Stimulated activated memory B cell treated with anti-CD40 and anti-IgM and Interleukin-4, amounts not matched to agents 10 μg/mL and 1 μg/mL and 100 μg/mL, for 72 hours (primary cell): ENCODE measurements around the gene ITIH5.
"Not testable (repeated sequence)": the region's sequence is repeated elsewhere in the genome, so short reads cannot be mapped to it uniquely, and the experiment has no call there.

Experiments used
- ATAC-seq: fragments of 150-1000 bp; cut with Tn5 transposase; 2 replicates; pipeline ENCODE4 v1.10.0; 2021
- H3K27ac Mint-ChIP-seq: one replicate; pipeline ENCODE4 v1.8.0; 2022; ENCODE audit warnings: mild to moderate bottlenecking, mixed read lengths
- H3K27me3 Mint-ChIP-seq: one replicate; pipeline ENCODE4 v1.8.0; 2022; ENCODE audit warnings: mixed read lengths
- H3K36me3 Mint-ChIP-seq: one replicate; pipeline ENCODE4 v1.8.0; 2022; ENCODE audit warnings: mixed read lengths
- H3K4me1 Mint-ChIP-seq: one replicate; pipeline ENCODE4 v1.8.0; 2022; ENCODE audit warnings: mixed read lengths
- H3K4me3 Mint-ChIP-seq: one replicate; pipeline ENCODE4 v1.8.0; 2022; ENCODE audit warnings: mild to moderate bottlenecking, moderate library complexity, mixed read lengths
- H3K9me3 Mint-ChIP-seq: one replicate; pipeline ENCODE4 v1.8.0; 2022; ENCODE audit warnings: mixed read lengths

Gene ITIH5

DNA sequence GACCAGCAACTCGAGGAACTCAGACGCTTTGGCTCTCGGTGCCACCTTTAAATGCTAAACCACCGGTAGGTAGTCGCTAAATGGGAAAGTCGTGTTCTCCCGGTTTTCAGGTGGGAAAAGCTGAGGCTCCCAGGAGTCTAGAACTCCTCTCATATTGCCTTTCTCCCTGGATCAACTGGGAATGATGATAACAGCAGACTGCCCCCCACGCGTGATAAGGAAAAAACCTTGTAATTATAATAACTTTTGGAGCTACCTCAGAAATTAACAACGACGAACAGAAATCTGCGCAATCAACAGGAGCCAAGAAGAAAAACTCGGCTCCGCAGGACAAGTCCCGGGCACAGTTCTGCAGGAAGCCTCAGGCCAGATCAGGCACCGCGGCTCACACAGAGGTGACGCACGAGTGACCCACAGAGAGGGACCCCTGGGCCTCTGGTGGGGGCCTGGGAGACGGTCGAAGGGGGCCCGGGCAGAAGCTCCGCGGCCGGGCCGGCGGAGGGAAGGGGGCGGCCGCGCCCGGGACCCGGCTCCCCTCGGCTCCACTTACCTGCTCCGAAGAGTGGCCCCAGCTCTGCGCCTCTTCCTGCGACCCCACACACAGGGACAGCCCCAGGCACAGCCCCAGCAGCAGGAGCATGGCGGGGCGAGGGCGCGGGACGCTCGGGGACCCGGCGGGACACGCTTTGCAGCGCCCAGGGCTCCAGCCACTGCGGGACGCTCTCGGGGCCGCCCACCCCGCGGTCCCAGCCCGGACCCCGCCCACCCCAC, at the start of gene ITIH5:
Gene ITIH5, minus strand, starts transcription at position 714 of the 771 bp plus-strand sequence. Its CDS starts 74 bp downstream, at position 640.
- H3K9me3 Mint-ChIP-seq: no peaks in the 10 kb centered on the region
- H3K36me3 Mint-ChIP-seq: no peaks in the 10 kb centered on the region
- peaks cover 64% of the 10 kb centered on the region for H3K27me3 Mint-ChIP-seq
- H3K4me1 Mint-ChIP-seq: peaks cover 14% of the 10 kb centered on the region
- H3K4me3 Mint-ChIP-seq: peak within 1 kb of the TSS; percentile 67
- ATAC-seq: peak; percentile 39
- H3K27ac Mint-ChIP-seq: no peak within 1 kb of the TSS

DNA sequence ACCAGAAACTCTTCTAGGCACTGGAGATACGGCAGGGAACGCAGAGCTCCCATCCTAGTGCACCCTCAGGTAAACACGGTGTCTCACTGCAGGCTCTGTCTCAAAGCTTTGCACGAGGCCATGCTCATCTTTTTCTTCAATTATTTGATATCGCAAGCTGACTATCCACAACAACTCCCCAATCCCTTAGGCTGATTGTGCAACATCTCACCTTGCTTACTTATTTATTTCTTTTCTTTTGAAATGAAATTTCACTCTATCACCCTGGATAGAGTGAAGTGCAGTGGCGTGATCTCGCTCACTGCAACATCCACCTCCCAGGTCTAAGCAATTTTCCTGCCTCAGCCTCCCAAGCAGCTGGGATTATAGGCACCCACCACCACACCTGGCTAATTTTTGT, 48.7 kb upstream of the ITIH5 start:
- no peak for ATAC-seq
- Mint-ChIP-seq H3K4me1 (no peaks in the 10 kb centered on the region), H3K4me3 (no peak overlapping the region), H3K9me3 (peaks cover 3% of the 10 kb centered on the region), H3K36me3 (no peaks in the 10 kb centered on the region), H3K27ac (no peak overlapping the region), H3K27me3 (peaks cover 26% of the 10 kb centered on the region)

DNA sequence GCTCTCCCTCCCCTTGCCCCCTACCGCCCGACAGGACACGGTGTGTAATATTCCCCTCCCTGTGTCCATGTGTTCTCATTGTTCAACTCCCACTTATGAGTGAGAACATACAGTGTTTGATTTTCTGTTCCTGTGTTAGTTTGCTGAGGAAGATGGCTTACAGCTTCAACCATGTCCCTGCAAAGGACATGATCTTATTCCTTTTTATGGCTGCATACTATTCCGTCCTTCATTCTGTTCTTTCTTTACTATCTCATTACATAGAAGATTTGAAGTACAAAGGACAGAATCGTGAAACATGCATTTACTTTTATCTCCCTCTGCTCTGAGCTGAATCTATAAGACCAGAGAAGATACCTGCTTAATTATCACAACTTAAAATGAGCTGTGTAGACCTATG, 44.3 kb upstream of the ITIH5 start:
- H3K27me3 Mint-ChIP-seq: peaks cover 22% of the 10 kb centered on the region
- H3K27ac Mint-ChIP-seq, H3K4me1 Mint-ChIP-seq, H3K4me3 Mint-ChIP-seq, H3K36me3 Mint-ChIP-seq, ATAC-seq, H3K9me3 Mint-ChIP-seq: not testable (repeated sequence)

DNA sequence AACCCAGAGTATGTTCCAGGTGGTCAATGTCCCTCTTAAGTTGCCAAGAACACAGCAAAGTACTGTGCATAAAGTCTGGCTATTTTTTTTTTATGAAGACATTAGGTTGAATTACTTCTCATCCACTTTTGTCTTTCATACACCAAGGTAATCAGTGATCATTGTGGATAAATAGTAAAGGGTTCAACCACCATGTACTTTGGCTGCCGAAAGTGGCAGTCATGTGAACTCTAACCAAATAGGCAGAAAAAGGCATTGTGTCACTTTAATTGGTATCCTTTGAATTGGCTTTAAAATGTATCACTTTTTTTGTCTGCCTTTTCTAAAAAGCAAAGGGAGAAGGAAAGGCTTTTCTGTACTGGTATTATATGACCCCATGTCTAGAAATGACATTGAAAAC, 43.7 kb upstream of the ITIH5 start:
- H3K27me3 Mint-ChIP-seq: peaks cover 25% of the 10 kb centered on the region
- H3K36me3 Mint-ChIP-seq: no peaks in the 10 kb centered on the region
- no peak overlapping the region for H3K27ac Mint-ChIP-seq
- H3K9me3 Mint-ChIP-seq: peaks cover 3% of the 10 kb centered on the region
- ATAC-seq: no peak
- no peak overlapping the region for H3K4me3 Mint-ChIP-seq
- H3K4me1 Mint-ChIP-seq: no peaks in the 10 kb centered on the region

DNA sequence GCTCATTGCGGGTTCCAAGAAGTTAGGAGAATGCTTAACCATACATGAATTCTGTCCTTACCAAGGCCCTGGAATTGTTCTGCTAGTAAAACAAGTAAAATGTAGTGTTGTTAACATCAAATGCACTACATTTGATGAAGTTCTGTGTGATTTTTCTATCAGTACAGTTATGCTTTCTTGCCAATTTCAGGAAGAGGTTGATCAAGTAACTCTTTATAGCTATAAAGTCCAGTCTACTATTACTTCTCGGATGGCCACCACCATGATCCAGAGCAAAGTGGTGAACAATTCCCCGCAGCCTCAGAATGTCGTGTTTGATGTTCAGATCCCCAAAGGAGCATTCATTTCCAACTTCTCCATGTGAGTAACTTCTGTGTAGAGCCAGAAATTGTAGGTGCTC, 42.1 kb upstream of the ITIH5 start:
- H3K4me3 Mint-ChIP-seq: no peak overlapping the region
- ATAC-seq: no peak
- H3K36me3 Mint-ChIP-seq: no peaks in the 10 kb centered on the region
- peaks cover 22% of the 10 kb centered on the region for H3K27me3 Mint-ChIP-seq
- no peak overlapping the region for H3K27ac Mint-ChIP-seq
- peaks cover 3% of the 10 kb centered on the region for H3K9me3 Mint-ChIP-seq
- H3K4me1 Mint-ChIP-seq: no peaks in the 10 kb centered on the region

DNA sequence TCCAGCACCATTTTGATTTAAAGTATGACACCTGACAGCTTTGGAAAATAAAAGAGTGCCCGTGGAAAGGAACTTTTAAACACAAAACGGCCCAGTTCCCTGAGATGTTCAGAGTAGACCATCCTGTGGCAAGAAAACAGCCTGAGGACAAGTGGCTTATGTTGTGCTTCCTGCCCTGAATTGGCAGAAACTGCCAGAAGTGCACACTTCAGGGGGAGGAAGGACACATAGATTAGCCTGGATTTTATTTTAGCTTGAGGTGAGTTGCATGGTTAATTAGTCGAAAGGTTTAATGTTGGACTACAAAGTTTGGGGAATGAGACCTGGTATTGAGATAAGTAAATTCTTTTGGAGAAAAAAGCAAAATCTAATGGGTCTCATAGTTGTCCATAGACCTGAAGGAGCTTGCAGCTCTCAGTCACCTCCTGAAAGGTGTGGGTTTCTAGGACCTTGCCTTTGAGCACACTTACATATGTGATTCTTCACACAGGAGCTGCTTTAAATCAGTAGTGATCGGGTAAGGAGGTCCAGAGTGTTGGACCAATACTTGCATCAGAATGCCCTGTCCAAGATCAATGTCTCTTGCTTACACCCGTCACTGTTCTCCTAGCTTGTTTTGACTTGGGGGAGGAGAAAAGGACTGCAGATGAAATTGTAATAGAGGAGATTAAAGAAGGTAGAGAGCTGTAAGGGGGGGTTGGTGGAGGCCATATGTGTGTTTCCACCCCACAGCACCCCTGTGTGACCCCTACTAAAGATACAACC, 41.3 kb upstream of the ITIH5 start:
- H3K9me3 Mint-ChIP-seq: peaks cover 3% of the 10 kb centered on the region
- no peak overlapping the region for H3K4me3 Mint-ChIP-seq
- H3K4me1 Mint-ChIP-seq: no peaks in the 10 kb centered on the region
- peaks cover 25% of the 10 kb centered on the region for H3K27me3 Mint-ChIP-seq
- no peak overlapping the region for H3K27ac Mint-ChIP-seq
- no peak for ATAC-seq
- no peaks in the 10 kb centered on the region for H3K36me3 Mint-ChIP-seq

DNA sequence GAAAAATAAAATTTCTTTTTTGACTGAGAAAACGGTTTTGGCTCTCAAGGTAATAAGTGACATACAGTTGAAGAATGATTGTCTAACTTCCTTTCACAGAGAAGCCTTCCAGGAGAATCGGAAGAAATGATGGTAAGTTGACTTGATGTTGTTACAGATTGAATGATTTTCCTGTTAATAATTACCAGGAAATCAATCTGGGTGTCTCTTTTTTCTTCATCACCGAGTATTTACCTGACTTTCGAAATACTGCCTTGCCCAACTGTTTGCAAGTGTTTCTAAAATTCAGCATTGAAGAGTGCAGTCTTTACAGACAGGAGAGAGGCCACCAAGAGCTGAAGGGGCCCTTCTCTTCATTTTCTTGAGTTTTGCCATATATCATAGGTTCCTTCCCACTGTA, 40.3 kb upstream of the ITIH5 start:
- Mint-ChIP-seq H3K36me3 (no peaks in the 10 kb centered on the region), H3K27ac (no peak overlapping the region), H3K27me3 (peaks cover 17% of the 10 kb centered on the region), H3K4me1 (no peaks in the 10 kb centered on the region), H3K4me3 (no peak overlapping the region), H3K9me3 (peaks cover 3% of the 10 kb centered on the region)
- no peak for ATAC-seq

DNA sequence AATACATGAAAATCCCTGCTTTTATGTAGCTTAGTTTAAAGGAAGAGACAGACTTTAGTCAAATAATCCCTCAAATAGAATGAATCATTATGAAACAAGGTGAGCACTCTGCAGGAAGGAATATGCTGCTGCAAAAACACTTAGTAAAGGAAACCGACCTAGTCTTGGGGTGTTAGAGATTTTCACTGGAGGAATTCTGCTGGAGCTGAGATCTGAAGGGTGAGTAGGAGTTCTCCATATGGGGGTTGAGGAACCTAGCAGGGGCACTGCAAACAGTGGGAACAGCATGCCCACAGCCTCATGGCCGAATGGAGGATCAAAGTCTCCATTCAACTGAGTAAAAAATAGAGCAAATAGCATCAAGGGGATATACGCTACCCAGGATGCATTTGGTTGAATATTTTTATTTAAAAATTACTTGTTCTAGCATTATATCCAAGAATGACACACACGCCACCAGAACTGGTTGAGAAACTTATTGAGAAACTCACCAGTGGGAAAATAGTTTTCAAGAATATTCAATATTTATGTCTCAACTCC, 39.8 kb upstream of the ITIH5 start:
- peaks cover 3% of the 10 kb centered on the region for H3K9me3 Mint-ChIP-seq
- H3K27ac Mint-ChIP-seq: no peak overlapping the region
- no peaks in the 10 kb centered on the region for H3K36me3 Mint-ChIP-seq
- no peak overlapping the region for H3K4me3 Mint-ChIP-seq
- H3K4me1 Mint-ChIP-seq: no peaks in the 10 kb centered on the region
- peaks cover 16% of the 10 kb centered on the region for H3K27me3 Mint-ChIP-seq
- ATAC-seq: no peak

DNA sequence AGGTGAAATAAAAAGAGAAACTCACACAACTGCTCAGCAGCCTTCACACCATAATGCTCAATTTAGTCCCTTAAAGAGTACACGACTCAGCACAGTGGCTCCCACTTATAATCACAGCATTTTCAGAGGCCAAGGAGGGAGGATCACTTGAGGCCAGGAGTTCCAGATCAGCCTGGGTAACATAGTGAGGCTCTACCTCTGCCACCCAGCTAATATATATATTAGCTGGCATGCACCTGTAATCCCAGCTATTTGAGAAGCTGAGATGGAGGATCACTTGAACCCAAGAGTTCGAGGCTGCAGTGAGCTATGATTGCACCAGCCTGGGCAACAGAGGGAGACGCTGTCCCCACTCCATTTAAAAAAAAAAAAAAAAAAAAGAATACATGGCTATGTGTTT, 38.6 kb upstream of the ITIH5 start:
- H3K36me3 Mint-ChIP-seq: no peaks in the 10 kb centered on the region
- no peak for ATAC-seq
- H3K4me1 Mint-ChIP-seq: no peaks in the 10 kb centered on the region
- H3K27ac Mint-ChIP-seq: no peak overlapping the region
- H3K27me3 Mint-ChIP-seq: peaks cover 16% of the 10 kb centered on the region
- no peaks in the 10 kb centered on the region for H3K9me3 Mint-ChIP-seq
- H3K4me3 Mint-ChIP-seq: no peak overlapping the region

DNA sequence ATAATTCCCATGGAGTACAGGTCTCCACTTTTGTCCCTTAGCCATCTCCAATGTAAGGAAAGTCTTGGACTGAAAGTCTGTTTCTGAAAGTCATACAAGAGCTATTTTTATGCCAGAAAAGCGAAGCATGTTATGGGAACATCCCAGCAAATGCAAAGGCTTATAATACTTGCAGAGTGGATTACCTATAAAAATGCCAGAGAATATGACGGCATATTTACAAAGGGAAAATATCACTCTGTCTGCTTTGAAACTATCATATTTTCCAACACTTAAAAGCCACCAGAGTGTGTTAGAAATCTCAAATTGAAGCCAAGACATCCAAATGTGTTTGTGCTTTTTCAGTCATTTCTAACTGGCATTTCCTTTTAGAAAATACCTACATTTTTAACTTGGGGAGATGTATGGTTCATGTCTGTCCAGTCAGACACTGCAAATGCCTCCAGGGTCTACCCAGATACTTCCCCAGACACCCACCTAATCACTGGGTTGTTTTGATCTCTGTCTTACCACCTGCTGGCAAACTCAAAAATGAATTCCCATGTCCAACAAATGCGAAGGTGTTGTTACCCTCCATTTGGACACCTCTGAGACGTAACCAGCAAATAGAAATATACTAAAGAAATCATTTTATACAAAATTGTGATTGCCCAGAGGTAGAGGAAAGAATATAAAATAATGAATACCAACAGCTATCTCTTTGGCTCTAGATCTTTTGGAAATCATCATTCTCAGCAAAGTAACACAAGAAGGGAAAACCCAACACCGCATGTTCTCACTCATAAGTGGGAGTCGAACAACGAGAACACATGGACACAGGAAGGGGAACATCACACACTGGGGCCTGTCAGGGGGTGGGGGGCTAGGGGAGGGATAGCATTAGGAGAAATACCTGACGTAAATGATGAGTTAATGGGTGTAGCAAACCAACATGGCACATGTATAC, 37.6 kb upstream of the ITIH5 start:
- no peak for ATAC-seq

DNA sequence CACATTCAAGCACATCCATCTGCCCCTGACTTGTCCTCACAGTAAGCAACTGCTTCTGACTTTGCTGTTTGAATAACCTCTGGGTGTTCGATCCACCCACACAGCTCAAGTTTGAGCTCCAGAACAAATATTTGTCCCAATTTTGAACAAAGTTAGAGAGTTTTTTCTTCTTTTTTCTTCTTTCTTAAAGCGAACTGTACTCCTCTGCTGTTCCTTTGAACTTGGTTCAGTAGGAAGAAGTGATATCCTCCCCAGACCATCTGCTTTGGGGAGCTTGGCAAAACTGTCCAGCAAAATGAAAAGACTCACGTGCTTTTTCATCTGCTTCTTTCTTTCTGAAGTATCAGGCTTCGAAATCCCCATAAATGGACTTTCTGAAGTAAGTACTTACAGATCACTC, 36.4 kb upstream of the ITIH5 start, which contains the start of gene ITIH2:
Gene ITIH2, plus strand, starts transcription at position 177 of the 400 bp plus-strand sequence. Its CDS starts 119 bp downstream, at position 296.
- Mint-ChIP-seq H3K4me1 (no peaks in the 10 kb centered on the region), H3K36me3 (no peaks in the 10 kb centered on the region), H3K9me3 (no peaks in the 10 kb centered on the region), H3K27ac (no peak within 1 kb of the TSS), H3K4me3 (no peak within 1 kb of the TSS), H3K27me3 (peaks cover 33% of the 10 kb centered on the region)
- no peak for ATAC-seq

More for the DNA sequence above, 37.6 kb upstream of the ITIH5 start:
- Mint-ChIP-seq H3K9me3 (no peaks in the 10 kb centered on the region), H3K36me3 (no peaks in the 10 kb centered on the region), H3K4me1 (no peaks in the 10 kb centered on the region), H3K4me3 (no peak overlapping the region), H3K27me3 (peaks cover 24% of the 10 kb centered on the region), H3K27ac (no peak overlapping the region)

DNA sequence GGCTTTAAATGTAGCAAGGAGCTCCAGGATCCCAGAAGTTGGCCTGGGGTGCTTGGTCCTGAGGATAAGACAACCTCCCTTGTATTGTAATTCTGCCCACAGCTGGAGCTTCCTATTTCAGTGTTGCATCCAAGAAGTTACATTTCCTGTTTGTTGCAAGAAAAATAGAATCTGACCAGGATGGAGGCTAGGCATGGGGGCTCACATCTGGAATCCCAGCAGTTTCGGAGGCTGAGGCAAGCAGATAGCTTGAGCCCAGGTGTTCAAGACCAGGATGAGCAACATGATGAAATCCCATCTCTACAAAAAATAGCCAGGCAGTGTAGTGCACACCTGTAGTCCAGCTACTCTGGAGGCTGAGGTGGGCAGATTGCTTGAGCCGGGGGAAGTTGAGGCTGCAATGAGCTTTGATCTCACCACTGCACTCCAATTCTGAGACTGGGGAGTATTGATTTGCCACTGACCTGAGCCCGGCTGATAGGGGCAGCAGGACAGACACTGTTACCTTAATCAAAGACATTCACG, 35.6 kb upstream of the ITIH5 start:
- H3K4me1 Mint-ChIP-seq: no peaks in the 10 kb centered on the region
- H3K36me3 Mint-ChIP-seq: no peaks in the 10 kb centered on the region
- H3K27me3 Mint-ChIP-seq: peaks cover 33% of the 10 kb centered on the region
- H3K9me3 Mint-ChIP-seq: no peaks in the 10 kb centered on the region
- H3K27ac Mint-ChIP-seq: no peak overlapping the region
- no peak for ATAC-seq
- H3K4me3 Mint-ChIP-seq: no peak overlapping the region

DNA sequence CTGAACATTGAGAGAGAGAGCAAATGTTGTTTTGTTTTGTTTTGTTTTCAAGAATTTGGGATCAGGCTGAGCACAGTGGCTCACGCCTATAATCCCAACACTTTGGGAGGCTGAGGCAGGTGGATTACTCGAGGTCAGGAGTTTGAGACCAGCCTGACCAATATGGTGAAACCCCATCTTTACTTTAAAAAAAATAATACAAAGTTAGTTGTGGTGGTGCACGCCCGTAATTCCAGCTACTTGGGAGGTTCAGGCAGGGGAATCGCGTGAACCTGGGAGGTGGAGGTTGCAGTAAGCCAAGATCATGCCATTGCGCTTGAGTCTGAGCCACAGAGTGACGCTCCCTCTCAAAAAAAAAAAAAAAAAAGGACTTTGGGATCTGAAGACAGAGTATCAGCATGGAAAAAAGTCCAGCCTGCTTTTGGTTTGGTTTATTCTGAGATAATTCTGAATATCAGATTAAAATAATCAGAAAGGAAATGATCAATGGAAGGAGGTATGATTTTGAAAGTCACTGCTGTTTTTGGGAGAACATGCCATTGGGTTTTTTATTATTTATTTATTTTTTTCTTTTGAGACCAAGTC, 34.5 kb upstream of the ITIH5 start:
- H3K27ac Mint-ChIP-seq: no peak overlapping the region
- peaks cover 32% of the 10 kb centered on the region for H3K27me3 Mint-ChIP-seq
- no peak overlapping the region for H3K4me3 Mint-ChIP-seq
- no peaks in the 10 kb centered on the region for H3K9me3 Mint-ChIP-seq
- no peaks in the 10 kb centered on the region for H3K4me1 Mint-ChIP-seq
- no peak for ATAC-seq
- no peaks in the 10 kb centered on the region for H3K36me3 Mint-ChIP-seq

DNA sequence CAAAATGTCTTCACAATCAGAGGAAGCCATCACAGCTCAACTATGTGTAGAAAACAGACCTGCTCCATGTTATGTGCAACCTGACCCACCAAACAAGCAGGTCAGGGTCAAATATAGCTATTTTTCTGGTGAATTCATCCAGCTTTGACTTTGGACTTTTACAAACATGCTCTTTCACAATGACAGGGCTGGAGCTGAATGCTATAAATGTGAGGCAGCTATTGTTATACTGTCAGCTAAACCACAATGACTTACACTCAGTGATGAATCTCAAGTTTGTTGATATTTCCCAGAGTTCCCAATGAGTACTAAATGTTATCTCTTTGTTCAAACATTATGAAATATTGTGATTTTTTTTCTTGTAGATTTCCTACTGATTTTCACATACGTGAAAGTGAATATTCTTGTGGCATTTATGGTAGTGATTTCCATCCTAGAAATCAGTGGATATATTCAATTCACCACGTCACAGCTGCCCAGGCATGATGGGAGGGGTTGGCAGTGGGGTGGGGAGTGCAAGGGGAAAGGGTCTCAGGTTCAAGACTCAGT, 33.9 kb upstream of the ITIH5 start:
- ATAC-seq: no peak
- Mint-ChIP-seq H3K4me1 (no peaks in the 10 kb centered on the region), H3K36me3 (no peaks in the 10 kb centered on the region), H3K9me3 (no peaks in the 10 kb centered on the region), H3K27ac (no peak overlapping the region), H3K27me3 (peaks cover 26% of the 10 kb centered on the region), H3K4me3 (no peak overlapping the region)
